NT2/D1 (cell line): ENCODE measurements around the gene NRCAM.

Source experiments
- SUZ12 ChIP-seq: IDR thresholded peaks from 2 replicates; pipeline ENCODE4 v1.6.1; 2011; ENCODE audit not compliant: insufficient read length, insufficient read depth; ENCODE audit errors: extremely low read depth
- YY1 ChIP-seq: IDR thresholded peaks from 2 replicates; pipeline ENCODE4 v1.6.1; 2011; ENCODE audit not compliant: insufficient read length, insufficient read depth
- ZNF274 ChIP-seq: IDR thresholded peaks from 2 replicates; pipeline ENCODE4 v1.6.1; 2011; ENCODE audit warnings: mild to moderate bottlenecking, low read depth, low read length

DNA sequence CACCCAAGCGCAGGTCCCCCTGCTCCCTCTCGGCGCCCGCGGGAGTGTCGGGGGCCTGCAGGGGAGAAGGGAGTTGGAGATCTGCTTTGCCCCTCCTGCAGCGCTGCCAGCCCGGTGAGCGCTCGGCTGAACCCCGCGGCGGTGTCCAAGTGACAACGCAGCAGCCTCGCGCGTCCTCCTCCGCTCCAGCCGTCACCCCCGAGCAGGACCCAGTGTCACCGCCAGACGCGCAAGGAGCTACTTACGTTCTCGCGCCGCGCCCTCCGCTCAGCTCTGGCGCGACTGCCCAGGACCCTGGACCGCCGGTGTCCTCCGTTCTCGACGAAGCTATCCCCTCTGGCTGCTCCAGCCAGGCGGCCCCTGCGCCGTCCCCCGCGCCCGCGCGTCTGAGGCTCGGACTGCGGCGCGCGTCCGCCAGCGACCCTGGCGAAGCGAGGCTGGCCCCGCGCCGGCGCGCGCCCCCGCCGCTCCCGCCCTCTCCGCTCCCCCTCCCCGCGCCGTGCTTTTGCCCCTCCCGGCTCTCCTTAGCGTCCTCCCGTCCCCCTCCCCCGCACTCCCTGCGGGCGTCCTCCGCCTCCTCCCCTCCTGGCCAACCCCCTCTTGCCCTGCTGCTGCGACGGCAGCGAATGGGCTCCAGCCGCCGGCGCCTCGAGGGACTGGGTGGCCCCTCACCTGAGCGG, at the start of gene NRCAM:
- TF ChIP-seq SUZ12 (no peak), YY1 (no peak), ZNF274 (no peak)
